Activated gamma-delta T cell treated with Interleukin-2 at 50 U/mL for 16 hours (primary cell): ENCODE results near the gene KIF17.
"Not testable (repeated sequence)": the region's sequence is repeated elsewhere in the genome, so short reads cannot be mapped to it uniquely, and the experiment has no call there.

Experiments used
- DNase-seq: peaks from one replicate; pipeline ENCODE4 v3.0.0-alpha.2; 2020

Gene KIF17

DNA sequence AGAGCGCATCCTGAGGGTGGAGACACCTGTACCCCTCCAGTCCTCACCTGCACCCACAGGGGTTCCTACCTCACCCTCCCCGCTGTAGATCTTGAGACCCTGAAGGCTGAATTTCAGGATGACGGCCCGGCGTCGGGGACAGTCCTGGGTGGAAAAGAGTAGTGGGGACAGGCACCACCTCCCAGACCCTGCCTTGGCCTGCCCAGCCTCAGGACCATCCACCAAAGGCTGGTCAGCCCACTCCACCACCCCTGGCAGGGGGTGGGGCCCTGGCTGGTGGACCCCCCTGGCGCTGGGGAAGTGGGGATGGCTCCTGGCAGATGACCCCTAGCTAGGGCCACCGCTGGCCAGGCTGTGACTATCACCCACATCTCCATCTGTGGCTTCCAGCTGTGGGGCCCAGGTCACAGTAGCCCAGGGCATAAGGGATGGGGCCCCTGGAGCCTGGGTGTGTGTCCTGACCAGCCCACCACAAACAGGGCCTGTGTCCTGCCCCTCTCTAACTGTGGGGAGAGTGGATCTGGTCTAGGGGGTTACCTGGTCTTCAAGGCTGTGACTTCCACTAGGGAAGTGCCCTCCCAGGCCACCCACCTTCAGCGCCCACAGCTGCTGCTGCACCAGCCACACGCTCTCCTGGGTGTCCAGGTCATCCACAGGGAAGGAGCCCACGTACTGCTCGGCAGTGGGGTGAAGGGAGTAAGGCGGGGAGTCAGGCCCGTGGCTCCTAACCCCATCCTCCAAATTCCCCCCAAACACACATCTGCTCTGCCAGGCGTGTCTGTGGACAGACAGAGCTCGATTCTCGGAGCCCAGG, 9.3 kb upstream of the KIF17 start:
- DNase-seq = no peak

DNA sequence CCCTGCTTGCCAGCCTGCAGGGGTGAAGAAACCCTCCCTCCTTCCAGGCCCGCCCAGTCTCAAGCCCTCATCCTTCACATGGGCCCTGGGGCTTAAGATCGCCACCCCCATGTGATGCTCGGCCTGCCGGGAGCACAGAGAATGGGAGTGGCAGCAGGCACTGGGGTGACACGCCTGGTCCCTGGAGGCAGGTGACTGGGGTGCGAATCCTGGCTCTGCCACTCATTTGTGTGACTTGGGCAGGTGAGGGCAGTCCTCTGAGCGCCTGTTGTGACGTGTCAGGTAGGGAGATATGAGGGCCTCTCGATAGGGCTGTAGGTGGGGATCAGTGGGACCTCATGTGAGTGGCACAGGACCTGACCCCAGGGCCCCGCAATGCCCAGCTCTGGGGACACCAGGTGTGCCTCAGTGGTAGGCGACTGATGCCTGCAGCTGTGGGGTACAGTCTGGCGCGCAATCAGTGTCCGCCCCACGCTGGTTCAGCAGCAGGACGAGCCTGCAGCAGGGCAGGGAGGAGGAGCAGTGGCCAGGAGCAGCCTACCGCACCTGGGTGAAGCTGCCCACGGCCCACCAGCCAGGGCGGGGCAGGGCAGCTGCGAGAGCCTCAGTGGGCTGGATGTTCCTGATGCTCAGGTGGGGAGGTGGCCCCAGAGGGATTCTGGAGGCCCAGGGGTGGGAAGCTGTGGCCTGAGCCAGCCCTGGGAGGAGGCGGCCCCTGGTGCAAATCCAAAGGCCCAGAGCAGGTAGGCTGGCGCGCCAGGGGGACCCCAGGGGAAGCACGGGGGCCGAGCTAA, 8.5 kb upstream of the KIF17 start:
- DNase-seq = no peak

DNA sequence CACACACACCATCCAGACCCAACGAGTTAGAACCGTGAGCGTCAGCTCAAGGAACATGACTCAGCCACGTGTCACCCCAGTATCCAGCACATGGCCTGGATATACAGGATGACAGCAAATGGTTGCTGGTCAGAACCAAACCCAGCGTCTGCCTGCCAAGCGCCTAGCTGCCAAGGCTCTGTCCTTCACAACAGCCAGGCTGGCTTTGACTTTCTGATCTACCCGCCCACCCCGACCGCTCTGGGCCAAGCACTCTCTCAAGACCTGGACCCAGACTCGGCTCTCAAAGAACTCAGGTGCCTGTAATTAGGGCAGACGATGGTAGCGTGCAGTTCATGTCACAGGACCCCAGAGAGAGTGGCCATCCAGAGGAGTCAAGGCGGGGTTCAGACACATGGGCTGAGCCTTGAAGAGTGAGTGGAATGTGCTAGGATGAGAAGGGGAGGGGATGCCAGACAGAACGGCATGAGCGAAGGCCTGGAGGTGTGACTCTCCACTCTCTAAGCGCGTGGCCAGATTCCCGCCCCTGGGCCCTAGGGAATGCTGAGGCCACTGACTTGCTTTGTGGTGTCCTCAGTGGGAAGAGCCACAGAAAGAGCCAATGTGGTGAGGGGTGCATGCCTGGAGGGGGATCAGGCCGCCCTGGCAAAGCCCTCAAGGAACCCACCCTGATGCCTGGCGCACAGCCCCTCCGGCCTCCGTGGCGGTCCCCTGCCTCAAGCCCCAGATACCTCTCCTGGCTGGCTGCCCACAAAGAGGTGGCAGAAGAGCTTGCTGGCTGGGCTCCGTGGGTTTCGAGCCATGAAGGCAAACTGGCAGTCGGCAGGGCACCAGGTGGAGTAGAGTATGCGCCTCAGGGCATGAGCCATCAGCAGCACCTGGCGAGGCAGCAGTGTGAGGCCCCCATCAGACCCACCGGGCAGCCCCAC, 7.6 kb upstream of the KIF17 start:
- no peak for DNase-seq

DNA sequence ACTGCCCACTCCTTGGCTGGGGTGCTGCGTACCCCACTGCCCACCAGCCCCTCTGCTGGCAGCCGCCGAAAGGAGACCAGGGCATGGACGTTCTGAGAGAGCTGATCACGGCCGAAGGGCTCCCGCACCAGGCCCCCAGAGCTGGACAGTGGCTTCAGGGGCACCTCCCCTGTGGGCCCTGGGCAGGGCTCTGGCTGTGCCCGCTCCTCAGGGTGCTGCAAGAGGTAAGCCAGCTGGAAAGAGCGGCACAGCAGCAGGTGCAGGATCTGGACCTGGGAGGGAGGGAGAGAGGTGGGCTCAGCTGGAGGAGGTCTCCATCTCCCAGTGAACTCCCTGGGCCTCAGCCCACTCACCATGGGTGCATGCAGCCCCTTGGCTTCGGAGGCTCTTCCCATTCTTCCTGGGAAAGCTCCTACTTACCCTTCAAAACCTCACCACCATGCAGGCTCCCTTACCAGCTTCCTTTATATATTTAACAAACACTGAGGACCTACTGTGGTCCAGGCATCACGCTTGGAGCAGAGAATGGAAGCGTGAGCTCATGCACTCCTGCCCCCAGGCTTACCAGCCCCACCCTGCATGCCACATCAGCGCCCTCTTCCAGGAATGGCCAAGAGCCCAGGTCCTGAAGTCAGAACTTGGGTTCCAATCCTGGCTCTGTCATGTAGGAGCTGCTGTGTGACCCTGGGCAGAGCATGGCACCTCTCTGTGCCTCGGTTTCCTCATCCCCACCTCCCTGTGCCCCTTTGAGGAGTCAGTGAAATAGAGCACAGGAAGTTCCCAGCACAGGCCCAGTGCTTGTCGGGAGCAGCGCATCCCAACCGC, 6.8 kb upstream of the KIF17 start:
- no peak for DNase-seq

DNA sequence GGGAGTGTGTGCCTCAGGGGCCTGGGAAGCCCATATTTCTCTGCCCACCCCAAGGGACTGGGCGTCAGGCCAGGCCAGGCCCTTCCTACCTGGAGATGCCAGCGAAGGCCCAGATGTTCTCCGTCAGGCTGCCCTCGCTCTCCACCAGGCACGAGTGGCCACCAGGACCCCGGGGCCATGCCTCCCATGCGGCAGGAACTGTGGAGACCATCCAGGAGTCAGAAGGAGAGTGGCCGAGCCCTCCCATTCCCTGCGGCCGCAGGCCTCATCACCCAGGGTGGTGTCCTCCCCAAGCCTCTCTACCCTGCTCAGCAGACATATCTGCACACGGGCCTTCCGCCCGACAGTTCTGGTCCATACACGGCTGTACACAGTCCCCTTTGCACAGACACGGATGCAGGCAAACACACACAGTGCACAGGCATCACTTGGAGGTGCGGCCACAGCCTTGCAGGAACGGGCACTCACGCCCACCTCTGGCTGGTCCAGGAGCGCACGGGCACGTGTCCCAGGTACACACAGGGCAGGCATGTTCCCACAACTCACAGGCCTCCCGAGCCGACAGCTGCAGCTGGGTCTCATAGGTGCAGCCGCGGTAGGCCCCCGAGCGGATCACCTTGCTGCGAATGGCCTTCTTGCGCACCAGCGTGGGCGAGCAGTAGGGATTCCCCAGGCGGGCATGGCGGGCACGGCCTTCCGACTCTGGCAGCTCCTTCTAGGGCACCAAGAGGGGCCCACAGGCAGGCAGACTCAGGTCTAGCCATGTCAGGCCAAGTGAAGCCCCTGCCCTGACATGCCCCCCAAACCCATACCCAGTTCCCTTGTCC, 5.9 kb upstream of the KIF17 start:
- DNase-seq = no peak

DNA sequence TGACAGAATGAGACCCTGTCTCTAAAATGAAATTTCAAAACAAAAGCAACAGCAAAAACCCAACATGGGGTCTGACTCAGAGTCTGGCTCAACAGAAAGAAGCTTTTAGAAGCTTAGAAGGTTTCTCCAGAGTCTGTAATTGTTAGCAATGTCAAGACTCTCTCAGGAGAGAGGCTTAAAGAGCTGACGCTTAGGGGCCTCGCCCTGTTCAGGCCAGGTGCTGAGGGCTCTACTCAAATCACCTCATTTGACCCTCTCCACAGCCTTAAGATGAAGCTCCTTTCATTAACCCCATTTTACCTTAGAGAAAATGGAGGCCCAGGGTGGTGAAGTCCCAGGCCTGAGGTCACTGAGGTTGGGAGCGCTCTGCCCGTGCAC, 5.3 kb upstream of the KIF17 start:
- DNase-seq = no peak

DNA sequence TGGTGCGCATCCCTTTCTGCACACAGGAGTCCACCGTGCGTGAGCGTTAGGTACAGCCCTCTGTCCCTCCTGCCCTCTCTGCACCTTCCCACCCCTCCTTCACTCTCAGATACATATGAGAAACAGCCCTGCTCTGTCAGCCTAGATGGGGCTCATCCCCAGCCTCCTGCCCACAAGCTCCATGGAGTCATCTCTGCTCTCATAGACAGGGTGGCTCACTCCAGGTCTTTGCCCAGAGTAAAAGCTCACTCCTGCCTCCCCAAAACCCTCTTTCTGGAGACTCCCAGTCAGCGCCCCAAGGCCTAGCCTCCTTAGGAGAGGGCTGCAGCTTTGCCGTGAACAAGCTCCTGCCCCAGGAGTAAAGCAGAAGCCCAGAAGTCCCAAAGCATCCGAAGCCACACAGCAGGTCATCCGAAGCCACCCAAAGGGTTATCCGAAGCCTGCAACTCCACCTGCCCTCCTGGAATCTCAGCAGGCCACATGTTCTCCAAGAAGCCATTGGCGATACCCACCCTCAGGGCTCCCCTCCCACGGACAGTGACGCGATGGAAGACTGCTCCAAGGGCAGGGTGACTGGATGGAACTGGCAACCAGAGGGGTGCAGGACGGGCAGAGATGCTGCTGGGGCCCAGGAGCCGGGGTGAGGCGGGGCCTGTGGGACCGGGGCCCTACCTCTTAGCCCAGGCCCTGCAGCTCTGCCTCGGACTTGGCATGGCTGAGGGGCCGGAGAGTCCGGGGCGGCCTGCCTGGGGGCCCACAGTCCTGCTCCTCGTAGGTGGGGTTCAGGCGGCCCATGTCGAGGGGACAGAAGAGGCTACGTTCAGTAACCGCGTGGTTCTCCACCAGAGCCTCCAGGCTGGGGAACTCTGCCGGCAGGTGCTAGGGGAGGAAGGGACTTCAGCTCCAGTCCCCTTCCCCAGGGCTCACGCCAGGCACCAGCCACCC, 3.6 kb upstream of the KIF17 start:
- DNase-seq = no peak

DNA sequence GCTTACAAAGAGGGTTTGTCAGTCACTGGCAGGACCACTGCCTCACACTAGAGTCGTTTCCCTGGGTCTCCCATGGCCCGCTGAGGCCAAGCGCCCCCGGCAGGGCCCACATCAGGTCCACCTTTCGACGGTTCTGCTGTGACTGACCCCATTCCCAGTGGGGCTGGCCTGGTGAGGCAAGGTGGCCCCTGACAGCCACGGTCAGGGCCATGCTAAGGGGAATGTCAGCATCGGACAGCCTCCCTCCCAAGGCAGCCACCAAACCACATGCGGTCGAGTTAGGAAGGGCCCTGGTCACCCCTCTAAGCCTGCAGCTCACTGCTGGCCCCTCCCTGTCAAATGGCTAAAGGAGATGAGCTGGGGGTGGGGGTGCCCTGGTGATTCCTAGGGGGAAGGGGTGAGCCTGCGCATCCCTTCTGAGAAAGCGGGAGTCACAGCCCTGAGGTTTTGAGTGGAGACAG, 2.9 kb upstream of the KIF17 start:
- no peak for DNase-seq

DNA sequence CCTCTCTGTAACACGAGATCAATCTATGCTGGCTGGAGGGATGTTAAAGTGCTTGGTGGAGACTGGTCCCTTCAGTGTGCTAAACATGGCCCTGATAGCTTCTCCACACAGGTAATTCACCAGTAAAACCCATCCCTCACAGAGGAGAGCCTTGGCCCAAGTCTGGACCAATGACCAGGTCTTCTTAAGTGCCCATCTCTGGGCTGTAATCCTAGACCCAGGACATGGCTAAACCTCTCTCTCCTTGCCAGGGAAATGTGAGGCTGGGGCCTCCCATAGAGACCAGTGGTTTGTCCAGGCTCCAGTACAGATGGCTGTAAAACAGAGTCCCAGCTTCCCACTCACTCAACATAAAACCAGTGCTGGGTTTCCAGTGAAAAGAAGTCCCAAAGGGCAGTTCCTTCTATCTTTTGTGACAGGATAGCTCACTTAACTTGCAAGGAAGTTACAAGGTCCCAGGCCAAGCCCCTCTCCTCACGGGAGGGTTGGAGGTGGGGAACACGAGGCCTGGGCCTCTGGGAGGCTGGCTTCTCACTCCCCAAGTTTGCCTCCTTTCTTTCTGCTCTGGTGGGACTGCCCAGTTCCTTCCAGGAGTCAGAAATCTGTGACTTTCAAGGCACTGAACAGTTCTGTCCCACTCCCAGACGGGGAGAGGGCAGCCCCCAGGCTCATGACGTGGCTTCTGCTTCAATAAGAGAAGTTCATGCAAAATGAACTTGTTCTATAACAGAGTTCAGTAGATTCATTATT, 2.2 kb upstream of the KIF17 start:
- no peak for DNase-seq

DNA sequence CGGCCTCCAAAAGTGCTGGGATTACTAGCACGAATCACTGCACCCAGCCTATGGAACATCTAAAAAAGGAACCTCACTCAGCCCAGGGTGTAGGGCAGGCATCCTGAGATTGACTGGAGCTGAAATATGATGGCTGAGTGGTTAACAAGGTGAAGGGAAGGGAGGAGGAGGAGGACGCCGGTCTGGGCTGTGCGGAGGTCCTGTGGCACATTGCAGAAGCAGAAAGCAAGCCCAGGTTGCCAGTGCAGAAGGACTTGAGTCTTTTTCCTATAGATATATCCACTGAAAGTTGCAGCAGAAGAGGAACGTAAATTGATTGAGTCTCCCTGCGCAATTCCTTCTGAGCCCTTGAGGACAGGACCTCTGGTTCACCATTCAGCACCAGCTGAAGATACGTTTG, 1.5 kb upstream of the KIF17 start:
- no peak for DNase-seq

DNA sequence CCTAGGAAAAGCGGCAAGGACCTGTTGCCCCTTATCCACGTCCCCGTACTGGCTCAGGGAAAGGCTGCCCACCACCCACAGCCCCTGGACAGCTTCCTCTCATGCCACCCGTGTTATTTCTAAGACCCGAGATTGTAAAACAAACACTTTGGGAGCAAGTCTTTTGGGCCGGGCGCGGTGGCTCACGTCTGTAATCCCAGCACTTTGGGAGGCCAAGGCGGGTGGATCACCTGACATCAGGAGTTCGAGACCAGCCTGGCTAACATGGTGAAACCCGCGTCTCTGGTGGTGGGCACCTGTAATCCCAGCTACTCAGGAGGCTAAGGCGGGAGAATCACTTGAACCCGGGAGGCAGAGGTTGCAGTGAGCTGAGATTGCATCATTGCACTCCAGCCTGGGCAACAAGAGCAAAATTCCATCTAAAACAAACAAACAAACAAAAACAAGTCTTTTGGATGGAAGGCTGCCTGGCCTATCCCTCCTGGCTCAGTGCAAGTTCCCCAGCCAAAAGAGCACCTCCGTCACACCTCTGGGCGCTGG, 606 bp upstream of the KIF17 start:
- DNase-seq = not testable (repeated sequence)

DNA sequence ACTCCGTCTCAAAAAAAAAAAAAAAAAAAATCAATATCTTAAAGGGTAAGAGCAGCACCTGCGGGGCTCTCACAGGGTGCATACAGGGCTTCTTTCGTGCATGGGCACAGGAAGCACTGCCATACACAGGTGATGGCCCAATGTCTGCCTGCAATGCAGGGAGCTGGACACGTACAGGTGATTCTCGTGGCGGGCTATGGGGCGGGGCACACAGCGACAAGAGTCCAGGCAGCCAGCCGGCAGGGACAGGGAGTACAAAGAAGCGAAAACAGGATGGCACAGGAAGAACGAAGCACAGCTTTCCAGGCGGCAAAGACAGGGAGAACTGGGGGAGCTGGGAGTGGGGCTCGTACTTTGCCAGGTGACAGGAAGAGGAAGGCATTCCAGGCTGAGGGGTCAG, 1.6 kb downstream of the KIF17 start:
- no peak for DNase-seq

DNA sequence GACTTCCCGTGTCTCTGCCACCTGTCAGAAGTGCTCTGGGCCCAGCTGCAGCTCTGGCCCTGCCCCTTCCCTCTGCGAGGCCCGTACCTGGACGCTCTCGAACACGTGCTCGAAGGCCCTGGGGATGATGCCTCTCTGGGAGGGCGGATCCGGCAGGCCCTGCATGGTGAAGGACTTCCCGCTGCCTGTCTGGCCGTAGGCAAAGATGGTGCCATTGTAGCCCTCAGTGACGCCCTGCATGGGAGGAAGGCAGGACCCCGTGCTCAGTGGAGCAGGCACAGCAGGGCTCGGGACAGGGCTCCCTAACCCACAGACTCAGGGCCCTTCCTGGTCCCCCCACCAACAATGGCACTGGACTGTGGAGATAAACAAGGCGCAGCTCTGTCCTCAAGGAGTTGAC, 2.4 kb downstream of the KIF17 start:
- DNase-seq = no peak

DNA sequence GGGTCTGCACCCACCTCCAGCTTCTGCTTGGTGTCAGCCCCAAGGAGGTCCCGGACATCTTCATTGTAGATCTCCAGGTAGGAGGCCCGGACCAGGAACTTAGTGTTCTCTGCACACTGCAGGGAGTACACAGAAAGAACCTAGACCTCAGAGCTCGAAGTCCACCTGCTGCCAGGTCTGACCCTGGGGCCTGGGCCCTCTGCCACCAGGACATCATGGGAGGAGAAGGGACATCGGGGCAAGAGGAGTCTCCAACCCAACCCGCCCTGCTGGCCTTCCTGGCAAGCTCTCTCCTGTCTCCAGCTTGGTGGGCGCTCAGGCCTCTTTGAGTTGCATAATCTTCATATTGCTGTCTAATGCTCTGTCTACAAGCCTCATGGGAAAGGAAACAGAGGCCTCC, 4.4 kb downstream of the KIF17 start:
- no peak for DNase-seq

DNA sequence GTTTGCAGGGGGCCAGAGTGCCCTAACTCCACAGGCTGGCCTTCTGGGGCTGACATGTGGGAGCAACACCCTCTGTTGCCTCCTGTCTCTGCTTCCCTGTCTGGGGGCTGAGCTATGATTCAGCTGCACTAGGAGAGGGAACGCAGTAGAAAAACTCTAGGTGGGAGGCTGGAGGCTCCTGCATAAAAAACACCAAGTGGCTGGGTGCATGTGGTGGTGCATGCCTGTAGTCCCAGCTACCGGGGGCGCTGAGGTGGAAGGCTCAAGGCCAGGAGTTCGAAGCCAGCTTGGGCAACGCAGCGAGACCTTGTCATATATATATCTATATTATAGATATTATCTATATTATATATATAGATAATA, 5.6 kb downstream of the KIF17 start:
- DNase-seq = no peak

DNA sequence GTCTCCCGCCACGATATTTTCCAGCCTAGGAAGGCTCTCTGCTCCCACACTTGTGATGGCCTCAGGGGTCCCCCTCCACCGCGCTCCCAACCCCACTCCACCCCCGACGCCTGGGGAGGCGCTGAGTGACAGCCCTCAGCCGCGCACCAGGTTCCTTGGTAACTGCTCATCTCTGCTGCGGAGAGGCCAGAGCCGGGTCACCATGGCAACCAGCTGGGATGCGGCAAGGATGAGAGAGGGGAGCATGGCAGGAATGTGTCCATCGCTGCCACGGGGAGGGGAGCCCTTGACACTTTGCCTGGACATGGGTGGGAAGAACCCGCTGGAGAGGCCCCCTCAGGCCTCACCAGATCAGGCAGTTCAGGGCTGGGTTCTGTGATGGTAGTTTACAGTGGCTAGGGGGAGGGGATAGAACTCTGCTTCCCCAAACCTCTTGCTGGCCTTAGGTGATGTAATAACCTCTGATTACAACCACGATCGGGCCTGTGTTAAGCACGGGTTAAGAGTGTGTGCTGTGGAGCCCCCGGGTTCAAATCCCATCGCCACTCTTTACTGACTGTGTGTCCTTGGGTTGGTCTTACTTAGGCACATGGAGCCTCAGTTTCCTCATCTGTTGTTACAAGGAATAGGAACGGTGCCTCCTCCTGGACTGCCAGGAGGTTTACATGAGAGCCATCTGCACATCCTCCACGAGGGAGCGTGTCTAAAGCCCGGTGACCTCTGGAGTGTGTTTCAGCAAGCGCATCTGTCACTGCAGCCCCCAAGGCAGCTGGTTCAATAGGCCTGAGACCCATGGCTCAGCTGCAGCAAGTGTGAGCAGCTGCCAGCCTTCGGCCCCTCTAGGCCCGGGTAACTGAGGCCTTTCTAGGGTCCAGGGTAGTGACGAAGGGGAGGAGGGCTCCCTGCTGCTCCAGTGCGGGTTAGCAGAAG, 6.3 kb downstream of the KIF17 start:
- DNase-seq = no peak

DNA sequence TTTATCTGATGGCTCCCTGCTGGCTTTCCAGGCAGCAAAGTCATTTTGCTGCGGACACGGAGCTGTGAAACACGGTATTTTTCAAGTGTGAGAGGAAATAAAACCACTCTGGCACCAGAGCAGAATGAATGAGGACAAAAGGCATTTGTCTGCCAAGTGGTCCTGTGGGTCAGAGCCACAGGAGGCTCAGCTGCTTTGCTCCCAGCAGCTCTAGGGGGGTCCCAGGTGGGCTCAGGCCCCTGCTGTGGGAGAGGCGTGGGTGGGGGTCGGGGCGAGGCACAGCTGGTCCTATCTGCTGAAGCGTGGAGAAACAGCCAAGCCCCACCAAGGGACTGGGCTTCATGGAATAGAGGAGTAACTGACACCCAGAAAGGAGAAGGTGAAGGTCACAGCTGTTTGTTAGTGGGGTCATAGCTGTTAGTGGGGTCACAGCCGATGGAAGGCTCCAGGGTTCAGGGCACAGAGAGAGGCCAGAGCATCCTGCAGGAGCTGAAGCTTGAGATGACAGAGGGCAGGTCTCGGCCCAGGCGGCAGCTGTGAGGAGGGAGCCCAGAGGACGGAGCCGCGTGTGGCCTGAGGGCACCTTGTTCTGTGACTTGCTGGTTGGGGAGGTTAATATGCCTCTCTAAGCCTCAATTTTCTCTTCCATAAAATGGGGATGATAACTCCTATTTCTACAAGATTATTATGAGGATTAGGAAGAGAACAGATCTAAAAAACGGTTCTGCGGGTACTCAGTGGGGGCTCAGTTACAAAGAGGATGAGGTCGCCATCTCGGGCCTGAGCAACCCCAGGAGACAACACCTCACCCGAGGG, 7.1 kb downstream of the KIF17 start:
- DNase-seq = no peak
